GM19468 (cell line): Measurements from ENCODE around the gene SNX8.
"Not testable (repeated sequence)": the region's sequence is repeated elsewhere in the genome, so short reads cannot be mapped to it uniquely, and the experiment has no call there.

Experiments
- ATAC-seq: cut with Tn5 transposase; IDR thresholded peaks from one replicate; pipeline ENCODE4 v1.9.1; 2021; ENCODE audit warnings: mild to moderate bottlenecking, moderate library complexity, moderate number of reproducible peaks; ENCODE audit not compliant: unreplicated experiment; ENCODE audit errors: extremely low read depth

SNX8 gene

DNA sequence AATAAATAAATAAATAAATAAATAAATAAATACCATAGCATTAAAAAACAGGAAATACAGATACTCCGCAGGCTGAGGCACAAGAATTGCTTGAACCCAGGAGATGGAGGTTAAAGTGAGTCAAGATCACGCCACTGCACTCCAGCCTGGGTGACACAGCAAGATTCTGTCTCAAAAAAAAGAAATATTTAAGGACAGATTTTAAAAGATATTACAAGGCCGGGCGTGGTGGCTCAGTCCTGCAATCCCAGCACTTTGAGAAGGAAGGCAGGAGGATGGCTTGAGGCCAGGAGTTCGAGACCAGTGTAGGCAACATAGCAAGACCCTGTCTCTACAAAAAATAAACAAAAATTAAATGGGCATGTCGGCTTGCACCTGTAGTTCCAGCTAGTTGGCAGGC is 17.5 kb upstream of the SNX8 start:
- no peak for ATAC-seq

DNA sequence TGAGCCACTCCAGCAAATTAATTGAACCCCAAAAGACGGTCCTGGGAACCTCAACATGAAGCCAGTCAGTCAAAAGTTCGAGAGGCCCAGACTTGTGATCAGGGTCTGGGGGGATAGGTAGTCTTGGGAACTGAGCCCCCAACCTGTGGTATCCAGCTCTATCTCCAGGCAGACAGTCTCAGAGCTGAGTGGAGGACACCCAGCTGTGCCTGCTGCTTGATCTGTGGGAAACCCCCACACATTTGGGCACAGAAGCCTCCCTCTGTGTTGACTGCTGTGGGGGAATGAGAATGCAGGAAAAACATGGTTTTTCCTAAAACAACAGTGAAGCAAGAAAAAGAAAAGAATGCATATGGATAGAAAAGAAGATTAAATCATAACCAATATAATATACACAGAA is 16.3 kb upstream of the SNX8 start:
- no peak for ATAC-seq

DNA sequence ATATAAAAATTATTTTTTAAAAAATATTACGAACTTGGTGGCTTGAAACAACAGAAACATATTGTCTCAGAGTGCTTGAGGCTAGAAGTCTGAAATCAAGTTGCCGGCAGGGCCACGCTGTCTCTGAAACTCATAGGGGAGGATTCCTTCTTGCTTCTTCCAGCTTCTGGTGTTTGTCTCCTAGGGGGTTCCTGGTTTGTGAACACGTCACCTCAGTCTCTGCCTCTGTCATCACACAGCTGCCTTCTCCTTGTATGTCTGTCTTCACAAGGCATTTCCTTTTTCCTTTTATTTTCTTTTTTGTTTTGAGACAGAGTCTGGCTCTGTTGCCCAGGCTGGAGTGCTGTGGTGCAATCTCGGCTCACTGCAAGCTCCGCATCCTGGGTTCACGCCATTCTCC is 12.7 kb upstream of the SNX8 start:
- ATAC-seq: no peak

DNA sequence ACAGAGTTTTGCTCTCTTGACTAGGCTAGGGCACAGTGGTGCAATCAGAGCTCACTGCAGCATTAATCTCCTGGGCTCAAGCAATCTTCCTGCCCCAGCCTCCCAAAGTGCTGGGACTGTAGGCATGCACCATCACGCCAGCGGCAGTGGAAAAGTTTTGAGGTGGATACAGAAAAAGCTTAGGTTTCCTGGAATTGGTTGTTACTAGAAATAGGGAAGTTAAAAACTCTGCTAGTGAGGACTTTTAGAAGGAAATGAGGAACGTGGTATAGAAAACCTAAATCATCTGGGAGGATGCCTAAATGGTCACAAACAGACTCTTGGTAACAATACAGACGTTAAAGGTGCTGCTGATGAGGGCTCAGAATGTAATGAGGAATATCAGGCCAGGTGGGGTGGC is 10.9 kb upstream of the SNX8 start:
- ATAC-seq: no peak

DNA sequence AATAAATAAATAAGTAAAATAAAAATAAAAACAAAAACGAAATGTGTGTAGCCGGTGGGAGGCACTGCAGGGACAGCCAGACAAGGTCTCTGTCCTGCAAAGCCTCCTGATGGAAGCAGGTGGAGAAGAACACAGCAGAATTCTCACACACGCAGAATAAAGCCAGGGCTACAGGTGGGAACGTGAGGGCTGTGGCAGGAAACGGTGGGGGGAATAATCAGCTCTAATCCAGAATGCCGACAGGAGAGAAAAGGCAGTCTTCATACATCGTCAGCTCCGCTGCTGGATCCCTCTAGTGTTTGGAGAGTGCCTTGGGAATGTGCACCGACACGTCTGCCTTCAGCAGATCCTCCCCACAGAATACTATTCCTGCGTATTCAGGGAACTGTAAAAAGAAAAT is 6.8 kb upstream of the SNX8 start:
- ATAC-seq: no peak

DNA sequence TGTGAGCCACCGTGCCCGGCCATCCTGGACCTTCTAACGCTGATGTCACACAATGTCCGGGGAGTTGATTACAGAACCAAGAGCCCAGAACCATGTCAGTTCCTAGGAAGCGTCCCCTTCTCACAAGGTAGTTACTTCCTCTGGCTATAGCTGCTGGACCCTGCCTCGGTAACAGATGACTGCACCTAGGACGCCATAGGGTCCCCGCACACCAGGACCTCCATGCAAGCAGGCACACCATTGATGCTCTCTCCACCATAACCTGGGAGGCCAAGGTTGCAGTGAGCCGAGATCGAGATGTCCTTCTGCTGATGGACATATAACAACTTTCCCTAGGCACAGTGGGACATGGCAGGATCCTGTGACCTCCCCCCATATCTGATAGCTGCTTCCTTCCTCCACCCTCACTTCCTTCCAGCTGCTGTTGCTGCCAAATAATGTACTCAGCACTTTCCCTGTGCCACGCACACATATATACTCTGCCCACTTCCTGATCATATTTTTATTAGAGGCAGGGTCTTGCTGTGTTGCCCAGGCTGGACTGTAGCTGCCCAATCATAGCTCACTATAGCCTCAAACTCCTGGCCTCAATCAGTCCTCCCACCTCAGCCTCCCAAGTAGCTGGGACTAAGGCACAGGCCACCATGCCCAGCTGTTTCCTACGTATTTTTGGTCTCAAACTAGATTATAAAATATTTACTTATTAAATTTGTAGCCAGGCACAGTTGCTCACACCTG is 3.5 kb upstream of the SNX8 start:
- no peak for ATAC-seq

DNA sequence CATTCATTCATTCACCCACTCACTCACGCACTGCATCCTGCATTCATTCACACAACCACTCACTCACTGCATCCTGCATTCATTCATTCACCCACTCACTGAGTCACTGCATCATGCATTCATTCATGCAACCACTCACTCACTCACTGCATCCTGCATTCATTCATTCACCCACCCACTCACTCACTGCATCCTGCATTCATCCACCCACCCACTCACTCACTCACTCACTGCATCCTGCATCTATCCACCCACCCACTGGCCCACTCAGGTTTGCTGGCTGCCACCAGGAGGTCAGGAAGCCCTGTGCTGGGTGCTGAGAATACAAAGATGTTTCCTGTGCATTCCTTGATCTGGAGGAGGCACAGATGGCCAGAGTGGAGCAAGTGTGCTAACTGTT is 2.3 kb upstream of the SNX8 start:
- ATAC-seq: no peak

DNA sequence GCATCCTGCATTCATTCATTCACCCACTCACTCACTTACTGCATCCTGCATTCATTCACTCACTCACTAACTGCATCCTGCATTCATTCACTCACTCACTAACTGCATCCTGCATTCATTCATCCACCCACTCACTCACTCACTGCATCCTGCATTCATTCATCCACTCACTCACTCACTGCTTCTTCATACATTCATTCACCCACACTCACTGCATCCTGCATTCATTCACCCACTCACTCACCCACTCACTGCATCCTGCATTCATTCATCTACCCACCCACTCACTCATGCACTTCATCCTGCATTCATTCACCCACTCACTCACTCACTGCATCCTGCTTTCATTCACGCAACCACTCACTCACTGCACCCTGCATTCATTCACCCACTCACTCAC is 1.5 kb upstream of the SNX8 start:
- no peak for ATAC-seq

DNA sequence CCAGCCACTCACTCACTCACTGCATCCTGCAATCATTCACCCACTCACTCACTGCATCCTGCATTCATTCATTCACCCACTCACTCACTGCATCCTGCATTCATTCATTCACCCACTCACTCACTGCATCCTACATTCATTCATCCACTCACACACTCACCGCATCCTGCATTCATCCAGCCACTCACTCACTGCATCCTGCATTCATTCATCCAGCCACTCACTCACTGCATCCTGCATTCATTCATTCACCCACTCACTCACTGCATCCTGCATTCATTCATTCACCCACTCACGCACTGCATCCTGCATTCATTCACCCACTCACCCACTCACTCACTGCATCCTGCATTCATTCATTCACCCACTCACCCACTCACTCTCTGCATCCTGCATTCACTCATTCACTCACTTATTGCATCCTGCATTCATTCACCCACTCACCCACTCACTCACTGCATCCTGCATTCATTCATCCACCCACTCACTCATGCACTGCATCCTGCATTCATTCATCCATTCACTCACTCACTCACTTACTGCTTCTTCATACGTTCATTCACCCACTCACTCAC is 802 bp upstream of the SNX8 start:
- ATAC-seq: not testable (repeated sequence)

DNA sequence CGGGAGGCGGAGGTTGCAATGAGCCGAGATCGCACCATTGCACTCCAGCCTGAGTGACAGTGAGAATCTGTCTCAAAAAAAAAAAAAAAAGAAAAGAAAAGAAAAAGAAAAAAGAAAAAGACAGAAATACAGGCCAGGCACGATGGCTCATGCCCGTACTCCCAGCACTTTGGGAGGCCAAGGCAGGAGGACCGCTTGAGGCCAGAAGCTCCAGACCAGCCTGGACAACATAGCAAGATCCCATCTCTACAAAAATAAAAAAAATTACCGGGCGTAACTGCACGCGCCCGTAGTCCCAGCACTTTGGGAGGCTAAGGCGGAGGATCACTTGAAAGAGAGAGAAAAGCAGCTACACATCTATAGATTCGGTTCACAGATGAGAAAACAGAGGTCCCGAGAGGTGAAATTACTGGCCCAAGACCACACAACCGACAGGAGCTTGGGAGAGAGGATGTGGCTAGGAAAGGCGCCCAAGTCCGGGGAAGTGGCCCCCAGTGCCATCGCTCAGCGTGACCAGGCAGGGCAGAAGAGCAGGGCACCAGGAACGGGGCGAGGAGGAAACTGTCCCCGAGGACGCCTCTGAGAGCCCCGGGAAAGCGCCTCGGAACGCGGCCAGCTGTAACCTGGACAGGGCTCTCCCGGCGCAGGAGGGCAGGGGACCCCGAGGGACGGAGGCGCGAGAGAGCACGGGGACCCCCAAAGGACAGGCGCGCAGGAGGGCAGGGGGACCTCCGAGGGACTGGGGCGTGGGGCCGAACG is 612 bp downstream of the SNX8 start:
- ATAC-seq: no peak

DNA sequence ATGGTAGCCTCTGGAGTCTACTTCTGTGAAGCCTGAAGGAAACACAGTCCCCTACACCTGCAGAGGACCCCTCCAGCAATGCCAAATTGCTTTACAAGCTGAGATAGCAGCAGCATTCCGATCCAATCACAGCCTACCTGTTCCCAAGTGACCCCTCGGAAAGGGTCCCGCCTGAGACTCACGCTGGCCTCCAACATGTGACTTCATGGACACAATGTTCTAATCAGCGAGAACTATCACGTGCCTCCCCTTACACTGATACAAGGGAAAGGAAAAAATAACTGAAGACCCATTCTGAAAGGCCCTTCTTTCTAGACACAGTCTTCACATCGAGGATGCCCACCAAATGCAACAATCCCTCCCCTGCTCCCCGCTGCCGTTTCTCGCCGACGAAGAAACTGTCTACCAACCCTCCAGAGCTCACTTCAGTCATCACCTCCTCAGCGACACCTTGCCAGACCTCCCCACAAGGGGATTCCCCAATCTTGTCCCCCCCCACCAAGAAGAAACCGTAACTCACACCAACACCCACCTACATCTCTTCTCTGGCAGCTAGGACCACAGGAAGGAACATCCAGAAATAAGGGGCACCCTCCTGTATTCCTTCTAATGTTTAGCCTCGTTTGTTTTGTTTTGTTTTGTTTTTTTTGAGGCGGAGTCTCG is 1.8 kb downstream of the SNX8 start:
- no peak for ATAC-seq

DNA sequence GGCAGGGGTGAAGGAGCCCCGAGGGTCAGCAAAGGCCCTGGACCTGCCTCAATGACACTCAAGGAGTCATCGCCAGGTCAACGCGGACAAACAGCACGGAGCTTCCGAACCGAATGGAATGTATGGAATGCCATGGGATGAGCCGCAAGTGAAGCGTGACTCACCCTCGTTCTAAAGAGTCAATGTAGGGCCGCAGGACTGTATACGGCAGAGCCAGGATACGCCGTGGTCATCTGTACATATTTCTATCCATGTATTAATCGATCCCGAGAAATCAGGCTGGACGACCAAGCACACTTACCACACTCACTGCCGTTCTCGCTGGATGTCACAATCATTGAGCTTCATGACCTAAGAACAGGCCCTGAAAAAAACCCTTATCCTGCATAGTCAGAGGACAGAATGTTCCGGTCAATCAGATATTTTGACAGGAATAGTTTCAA is 4.3 kb downstream of the SNX8 start:
- ATAC-seq: no peak

DNA sequence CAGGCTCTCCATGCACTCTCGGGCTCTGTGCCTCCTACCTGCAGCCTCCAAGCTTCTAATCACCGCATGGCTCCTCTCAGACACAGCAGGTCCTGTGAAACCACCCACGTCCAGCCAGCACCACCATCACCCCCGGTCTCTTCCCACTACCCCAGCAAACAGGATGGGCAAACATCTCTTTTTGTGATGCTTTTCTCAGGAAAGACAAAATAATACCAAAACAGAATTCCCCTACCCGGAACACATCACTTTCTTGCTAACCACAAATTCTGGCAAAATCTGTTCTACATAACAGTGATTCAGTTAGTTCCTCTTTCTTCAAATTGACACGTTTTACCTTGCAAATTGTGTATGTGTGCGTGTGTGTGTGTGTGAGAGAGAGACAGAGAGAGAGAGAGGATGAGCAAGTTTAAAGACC is 6.5 kb downstream of the SNX8 start:
- no peak for ATAC-seq

DNA sequence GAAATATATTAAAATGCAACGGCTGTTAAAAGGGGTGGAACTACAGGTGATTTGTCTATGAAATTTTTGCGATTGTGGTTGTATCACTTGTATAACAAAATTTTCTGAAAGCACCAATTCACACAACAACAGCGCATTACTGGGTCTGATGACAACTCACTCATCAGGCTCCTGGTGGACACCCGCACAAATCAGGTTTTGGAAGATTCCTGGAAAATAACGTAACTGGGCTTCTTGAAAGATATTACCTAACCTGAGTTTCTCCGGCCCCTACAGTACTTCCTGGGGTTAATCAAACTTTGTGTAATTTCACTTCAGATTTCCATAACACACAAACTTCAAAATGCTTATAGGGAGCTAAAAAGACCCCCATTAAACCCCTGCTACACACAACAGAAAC is 7.6 kb downstream of the SNX8 start:
- ATAC-seq: no peak

DNA sequence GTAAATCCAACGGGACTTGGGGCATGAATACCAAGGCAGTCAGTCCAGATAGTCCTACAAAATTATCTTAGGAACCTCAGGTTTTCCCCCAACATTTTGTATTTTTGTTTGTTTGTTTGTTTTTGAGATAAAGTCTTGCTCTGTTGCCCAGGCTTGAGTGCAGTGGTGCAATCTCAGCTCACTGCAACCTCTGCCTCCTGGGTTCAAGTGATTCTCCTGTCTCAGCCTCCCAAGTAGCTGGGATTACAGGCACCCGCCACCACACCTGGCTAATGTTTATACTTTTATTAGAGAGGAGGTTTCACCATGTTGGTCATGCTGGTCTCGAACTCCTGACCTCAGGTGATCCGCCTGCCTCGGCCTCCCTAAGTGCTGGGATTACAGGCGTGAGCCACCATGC is 9.0 kb downstream of the SNX8 start:
- not testable (repeated sequence) for ATAC-seq

DNA sequence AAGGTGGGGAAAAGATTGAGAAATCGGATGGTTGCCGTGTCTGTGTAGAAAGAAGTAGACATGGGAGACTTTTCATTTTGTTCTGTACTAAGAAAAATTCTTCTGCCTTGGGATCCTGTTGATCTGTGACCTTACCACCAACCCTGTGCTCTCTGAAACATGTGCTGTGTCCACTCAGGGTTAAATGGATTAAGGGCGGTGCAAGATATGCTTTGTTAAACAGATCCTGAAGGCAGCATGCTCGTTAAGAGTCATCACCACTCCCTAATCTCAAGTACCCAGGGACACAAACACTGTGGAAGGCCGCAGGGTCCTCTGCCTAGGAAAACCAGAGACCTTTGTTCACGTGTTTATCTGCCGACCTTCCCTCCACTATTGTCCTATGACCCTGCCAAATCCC is 10.7 kb downstream of the SNX8 start:
- ATAC-seq: not testable (repeated sequence)

DNA sequence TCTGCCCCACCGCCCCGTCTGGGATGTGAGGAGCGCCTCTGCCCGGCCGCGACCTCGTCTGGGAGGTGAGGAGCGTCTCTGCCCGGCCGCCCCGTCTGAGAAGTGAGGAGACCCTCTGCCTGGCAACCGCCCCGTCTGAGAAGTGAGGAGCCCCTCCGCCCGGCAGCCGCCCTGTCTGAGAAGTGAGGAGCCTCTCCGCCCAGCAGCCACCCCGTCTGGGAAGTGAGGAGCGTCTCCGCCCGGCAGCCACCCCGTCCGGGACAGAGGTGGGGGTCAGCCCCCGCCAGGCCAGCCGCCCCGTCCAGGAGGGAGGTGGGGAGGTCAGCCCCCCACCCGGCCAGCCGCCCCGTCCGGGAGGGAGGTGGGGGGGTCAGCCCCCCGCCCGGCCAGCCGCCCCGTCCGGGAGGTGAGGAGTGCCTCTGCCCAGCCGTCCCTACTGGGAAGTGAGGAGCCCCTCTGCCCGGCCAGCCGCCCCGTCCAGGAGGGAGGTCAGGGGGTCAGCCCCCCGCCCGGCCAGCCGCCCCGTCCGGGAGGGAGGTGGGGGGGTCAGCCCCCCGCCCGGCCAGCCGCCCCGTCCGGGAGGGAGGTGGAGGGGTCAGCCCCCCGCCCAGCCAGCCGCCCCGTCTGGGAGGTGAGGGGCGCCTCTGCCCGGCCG is 11.4 kb downstream of the SNX8 start:
- not testable (repeated sequence) for ATAC-seq

DNA sequence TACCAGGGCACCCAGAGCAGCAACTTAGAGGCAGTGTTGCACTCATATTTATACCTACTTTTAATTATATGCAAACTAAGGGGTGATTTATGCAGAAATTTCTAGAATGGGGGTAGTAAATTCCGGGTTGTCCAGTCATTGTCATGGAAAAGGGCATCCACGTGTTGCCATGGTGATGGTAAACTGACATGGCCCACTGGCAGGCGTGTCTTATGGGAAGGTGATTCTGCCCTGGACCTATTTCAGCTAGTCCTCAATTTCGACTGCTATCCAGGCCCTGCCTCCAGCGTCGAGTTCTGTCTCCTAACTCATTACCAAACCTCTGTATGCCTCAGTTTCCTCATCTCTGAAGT is 12.8 kb downstream of the SNX8 start:
- no peak for ATAC-seq

DNA sequence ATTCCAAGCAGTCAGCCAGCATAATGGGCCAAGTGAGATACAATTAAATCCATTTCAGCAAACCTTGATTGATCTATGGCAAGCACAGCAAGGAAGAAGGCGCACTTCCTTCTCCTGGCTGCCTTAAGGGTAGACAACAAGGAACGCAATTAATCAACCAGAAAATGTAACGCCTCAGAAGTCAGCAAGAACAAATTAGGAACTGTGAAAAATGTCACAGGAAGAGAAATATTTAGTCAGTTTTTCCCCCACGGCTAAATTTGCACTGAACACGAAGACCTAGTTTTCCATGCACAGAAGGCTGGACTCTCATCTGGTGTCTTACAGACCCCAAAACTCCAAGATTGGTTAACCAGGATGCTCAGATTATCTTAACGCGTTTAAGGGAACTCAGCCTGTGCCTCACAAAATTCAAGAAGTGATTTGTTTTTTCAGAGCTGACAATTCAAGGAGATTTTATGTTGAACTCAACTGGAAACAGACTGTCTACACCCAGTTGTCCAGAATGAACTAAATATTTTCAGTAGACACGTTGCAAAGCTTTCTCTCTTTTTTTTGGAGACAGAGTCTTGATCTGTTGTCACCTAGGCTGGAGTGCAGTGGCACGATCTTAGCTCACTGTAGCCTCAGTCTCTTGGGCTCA is 14.2 kb downstream of the SNX8 start:
- no peak for ATAC-seq
